Activated CD8-positive, alpha-beta memory T cell treated with anti-CD3 and anti-CD28 coated beads, Interleukin-2, amount 50 U/mL, for 4 hours (primary cell): ENCODE results near the gene PPIH.
"Not testable (repeated sequence)": the region's sequence is repeated elsewhere in the genome, so short reads cannot be mapped to it uniquely, and the experiment has no call there.

Experiments
- DNase-seq: peaks from one replicate; pipeline ENCODE4 v3.0.0-alpha.2; 2020

Gene PPIH

DNA sequence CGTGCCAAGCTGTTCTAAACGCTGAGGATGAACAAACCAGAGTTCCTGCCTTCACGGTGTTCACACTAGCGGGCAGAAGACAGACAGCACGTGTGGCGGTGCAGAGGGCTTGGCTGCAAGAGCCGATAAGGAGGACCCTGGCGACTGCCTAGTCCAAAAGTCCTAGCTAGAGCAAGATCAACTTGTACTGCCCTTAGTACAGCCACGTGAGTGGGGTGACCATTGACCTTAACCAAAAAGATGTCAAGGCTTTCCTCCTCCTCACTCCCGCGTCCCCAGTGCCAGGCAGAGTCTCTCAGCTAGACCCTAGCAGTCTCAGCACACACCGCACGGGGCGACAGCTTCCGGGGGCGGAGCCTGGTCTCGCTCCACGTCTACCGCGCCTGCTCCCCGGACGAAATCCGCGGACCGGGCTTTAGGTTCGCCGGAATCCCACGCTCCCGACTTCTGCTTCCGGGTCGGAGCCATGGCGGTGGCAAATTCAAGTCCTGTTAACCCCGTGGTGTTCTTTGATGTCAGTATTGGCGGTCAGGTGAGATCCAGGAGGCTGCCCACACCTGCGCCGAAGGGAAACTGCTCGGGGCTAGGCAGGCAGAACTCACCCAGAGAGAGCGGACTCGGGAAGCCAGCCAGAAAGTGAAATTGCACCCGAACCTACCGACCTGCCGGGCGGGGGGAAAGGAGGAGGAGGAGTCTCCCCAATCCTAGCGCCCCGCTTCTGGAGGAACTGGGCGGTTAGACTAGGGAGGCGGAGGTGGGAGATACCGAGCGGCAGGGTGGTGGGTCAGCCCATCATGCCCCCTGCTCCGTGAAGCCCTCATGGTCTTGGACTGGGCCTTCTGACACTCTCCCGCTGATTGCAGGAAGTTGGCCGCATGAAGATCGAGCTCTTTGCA, at the start of gene PPIH:
PPIH (plus strand) TSS at position 443 of the 896 bp plus-strand sequence; CDS start at position 467, 24 bp downstream.
- peak; percentile 95 for DNase-seq

DNA sequence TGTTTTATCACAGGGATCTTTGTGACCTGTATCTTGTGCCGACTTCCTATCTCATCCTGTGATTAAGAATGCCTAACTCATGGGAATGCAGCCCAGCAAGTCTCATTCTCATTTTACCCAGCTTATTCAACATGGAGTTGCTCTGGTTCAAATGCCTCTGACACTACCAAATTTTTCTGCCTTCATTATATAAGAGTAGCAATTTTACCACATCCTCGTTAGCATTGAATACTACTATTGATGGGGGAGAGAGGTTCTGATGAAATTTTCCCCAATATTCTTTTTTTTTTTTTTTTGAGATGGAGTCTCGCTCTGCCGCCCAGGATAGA, 44.5 kb upstream of the PPIH start:
- no peak for DNase-seq

DNA sequence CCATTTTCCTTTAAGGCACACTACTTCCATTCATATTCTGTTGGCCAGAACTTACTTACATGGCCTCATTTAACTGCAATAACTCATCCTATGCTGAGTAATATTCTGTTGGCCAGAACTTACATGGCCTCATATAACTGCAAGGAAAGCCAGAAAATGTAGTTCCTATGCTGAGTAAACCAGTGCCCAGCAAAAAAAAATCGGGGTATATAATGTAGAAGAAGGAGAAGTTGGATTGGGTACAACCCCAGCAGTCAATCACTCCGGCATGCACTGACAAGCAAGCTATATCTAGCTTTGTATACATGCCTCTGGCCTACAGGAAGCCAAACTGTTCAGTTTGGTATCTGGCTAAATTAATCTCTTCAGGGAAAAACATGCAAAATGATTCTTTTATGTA, 39.4 kb upstream of the PPIH start:
- DNase-seq = no peak

DNA sequence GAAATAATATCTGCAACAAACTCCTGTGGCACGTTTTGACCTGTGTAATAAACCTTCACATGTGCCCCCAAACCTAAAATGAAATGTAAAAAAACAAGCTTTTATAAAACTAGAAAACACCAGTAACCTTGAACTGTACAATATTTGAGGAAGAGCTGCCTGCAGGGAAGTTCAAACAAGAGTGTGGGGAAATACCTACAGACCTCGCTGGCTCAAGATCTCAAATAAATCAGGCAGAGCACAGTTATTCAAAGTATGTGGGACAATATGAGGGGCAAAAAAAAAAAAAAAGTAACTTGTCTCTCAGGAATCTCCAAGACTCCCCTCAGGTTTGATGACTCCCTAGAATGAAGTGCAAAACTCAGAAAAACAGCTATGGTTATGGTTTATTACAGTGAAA, 37.9 kb upstream of the PPIH start:
- no peak for DNase-seq

DNA sequence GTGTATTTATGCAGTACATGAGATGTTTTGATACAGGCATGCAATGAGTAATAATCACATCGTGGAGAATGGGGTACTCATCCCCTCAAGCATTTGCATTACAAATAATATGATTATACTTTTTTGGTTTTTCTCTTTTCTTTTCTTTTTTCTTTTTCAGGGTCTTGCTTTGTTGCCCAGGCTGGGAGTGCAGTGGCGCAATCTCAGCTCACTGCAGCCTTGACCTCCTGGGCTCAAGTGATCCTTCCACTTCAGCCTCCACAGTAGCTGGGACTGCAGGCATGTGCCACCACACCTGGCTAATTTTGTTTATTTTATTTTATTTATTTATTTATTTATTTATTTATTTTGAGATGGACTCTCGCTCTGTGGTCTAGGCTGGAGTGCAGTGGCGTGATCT, 37.0 kb upstream of the PPIH start:
- DNase-seq = not testable (repeated sequence)

DNA sequence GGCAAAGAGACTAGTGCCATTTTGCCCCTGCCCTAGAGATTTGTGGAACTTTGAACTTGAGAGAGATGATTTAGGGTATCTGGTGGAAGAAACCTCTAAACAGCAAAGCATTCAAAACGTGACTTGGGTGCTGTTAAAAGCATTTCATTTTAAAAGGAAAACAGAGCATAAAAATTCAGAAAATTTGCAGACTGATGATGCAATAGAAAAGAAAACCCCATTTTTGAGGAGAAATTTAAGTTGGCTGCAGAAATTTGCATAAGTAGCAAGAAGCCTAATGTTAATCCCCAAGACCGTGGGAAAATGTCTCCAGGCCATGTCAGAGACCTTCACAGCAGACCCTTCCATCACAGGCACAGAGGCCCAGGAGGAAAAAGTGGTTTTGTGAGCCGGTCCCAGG, 31.0 kb upstream of the PPIH start:
- not testable (repeated sequence) for DNase-seq

DNA sequence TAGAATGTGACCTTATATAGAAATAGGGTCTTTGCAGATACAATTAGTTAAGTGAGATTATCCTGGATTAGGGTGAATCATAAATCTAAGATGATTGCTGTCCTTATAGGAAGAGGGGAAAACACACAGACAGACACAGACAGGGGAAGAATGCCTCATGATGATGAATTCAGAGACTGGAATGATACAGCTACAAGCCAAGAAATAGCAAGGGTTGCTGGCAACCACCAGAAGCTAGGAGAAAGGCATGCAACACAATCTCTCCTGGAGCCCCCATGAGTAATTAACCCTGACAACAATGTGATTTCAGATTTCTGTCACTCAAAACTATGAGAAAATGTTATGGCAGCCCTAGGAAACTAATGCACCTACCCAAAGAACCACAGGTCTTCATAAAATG, 19.1 kb upstream of the PPIH start:
- DNase-seq = no peak

DNA sequence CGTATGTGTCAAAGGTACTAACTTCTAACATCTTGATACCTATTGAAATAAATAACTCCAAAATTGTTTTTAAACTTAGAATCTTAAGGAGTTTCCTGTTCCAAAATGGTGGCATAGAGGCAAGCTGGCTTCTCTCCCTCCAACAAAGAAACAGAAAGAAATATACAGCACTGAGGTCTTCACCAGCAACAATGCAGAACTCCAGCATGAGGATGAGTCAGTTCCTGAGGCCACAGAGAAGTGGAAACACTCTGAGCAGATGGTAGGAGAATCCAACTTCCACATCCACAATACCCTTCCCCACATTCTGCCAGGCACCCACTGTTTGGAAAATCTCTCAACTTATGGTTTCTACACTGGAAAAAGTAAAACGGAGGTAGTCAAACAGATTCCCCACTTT, 12.2 kb upstream of the PPIH start:
- DNase-seq = no peak

DNA sequence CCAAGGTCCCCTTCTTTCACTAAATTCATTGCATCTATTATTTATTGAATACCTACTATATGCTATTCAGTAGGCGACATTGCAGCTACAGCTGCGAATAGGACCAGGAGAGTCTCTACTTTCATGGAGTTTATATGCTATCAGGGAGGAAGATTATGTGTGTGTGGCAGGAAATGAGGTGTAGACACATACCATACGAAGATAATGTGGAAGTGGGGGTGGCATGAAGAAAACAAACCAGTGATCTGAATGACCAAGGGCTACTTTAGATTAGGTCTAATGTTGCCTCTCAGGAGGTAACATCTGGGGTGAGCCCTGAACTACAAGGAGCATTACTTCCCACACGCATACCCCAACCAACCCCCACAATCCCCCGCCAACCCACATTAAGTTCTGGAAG, 1.0 kb upstream of the PPIH start:
- DNase-seq = no peak

DNA sequence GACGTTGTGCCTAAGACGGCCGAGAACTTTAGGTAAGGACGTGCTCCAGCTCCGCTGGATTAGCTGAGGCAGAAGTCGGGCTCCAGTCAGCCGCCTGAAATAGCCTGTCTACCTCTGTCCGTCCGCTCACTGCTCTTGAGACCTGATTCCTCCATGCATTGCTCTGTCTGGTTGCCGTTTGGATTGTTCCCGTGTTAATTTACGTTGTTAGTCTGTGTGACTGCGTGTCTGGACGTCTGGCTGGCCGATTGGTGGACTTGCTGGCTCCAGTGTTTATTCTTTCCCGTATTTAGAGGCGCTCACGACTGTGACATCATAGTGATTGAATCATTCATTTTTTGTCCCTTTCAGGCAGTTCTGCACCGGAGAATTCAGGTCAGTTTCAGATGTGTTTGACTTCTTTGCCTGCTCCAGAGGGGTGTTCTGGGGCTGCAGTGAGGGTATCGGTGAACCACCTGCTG, 684 bp downstream of the PPIH start:
- no peak for DNase-seq

DNA sequence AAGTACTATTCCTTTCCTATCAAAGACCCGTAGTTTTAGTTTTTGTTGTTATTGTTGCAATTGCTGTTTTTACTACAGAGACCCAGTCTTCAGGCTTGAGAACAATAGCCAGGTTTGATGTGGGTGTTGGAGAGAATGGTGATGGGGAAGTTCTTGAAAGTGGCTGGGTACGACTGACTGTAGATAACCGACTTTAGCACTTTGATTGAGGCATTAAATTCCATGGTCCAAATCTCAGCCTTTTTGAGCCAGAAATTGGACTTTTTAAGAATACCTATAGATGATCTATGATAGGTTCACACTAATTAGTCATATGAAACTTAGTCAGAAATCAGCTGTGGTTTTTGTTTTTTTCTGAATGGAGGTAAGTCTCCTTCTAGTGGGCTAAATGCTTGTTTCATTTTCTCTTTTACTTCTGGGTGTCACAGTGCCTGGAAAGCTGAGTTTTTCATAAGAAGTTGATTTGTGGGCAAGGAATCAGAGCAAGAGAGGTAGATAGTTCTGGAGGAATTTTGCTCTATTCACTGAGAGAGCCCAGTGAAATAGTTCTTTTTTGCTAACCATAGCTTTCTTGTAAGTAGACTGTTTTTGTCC, 2.8 kb downstream of the PPIH start:
- no peak for DNase-seq

DNA sequence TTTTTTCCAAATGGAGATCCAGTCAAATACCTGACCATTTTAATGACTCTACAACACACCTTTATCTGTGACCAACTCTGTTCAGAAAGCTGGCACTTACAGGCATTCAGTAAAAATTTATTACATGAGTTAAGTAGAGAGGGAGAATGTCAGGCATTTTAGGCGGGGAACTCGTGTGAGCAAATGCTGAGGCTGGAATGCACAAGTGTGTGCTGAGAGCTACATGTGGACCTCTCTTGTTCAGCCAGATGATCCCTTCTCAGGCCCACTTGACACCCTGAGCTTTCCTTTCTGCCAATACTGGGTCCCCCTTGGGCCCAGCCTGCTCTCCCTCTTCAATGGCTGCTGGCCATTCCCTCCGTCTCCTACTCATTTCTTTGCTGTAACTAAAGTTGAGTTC, 11.7 kb downstream of the PPIH start:
- no peak for DNase-seq

DNA sequence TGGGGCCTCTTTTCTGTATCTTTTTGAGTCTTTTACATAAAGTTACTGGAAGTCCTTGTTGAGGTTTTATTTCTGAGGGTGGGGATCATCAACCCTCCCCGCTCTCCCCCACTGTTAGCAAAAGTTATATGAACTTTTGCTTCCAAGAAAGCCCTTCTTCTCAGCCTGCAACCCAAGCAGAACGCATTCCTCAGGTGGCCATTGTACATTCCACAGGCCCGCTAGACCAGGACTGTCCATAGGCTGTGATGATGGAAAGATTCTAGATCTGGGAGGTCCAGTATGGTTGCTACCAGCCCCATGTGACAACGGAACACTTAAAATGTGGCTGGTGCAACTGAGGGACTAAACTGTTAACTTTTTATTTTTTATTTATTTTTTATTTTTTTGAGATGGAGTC, 12.2 kb downstream of the PPIH start:
- no peak for DNase-seq

DNA sequence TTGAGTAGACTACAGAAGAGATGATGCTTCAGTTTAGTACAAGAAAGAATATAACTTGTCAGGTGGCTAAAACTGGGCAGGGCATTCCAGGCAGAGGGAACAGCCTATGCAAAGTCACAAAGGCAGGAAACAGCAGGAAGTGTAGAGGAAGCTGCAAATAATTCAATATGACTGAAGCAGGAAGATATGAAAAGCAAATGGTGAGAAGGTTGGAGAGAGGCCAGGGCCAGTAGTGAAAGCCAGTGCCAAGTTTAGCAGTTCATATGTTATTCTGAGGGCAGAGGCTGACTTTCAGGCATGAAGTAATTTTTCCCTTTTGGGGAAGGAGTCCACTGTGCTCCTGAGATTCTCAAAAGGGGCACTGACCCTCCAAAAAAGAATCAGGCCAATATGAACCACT, 16.0 kb downstream of the PPIH start:
- no peak for DNase-seq

DNA sequence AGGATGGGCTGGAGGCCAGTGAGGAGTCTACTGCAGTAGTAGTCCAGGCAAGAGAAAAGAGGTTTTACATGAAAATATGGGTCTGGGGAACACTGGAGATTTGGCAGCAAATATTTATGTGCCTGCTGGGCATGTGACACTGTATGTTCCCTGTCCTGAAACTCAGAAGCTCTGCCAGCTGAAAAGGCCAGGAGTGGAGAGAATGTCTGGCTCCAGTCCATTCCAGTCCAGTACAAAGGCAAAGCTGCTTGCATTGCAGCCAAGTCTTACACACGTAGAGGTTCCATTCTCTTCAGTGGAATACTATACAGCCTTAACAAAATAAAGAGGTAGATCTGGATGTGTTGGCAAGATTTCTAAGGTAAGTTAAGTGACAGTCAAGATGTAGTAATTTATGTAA, 16.5 kb downstream of the PPIH start:
- DNase-seq = no peak

DNA sequence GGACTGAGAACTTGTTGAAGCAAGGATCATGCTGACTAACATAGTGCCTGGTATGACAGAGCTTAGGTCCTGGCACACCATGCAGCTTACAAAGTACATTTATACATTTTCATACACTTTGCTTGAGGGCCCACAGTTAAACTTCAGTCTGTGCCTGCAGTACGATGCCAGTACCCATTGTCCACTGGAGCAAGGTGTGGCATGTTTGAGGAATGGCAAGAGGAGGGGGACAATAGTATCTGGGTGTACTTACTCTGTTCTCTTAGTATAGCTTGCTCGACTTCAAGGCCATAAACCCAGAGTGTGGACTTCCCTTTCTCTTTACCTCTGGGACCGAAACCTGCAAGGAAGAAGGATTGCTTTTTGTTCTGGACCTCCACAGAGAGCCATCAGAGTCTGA, 17.2 kb downstream of the PPIH start:
- no peak for DNase-seq

DNA sequence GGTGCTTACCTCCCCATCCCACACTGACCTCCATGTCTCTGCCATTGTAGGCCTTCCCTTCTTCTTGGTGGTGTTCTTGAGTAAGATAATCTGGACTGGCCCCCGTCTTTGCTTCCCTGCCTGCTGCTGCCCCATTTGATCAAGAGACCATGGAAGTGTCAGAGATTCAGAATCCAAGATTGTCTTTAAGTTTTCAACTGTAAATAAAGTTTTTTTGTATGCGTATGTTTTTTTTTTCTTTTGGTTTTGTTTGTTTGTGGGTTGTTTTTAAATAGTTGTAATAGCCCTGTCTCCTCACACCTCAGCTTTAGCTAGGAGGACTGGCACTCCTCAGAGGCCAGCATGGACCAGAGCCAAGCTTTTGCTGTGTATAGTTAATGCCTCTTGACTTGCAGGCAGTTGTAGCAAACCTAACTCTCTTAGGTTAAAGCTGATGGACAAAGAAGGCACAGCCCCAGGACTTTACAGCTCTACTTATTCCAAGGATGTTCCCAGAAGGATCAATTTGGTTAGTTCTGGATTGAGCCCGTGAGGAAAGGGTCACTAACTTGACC, 18.4 kb downstream of the PPIH start:
- DNase-seq = no peak

DNA sequence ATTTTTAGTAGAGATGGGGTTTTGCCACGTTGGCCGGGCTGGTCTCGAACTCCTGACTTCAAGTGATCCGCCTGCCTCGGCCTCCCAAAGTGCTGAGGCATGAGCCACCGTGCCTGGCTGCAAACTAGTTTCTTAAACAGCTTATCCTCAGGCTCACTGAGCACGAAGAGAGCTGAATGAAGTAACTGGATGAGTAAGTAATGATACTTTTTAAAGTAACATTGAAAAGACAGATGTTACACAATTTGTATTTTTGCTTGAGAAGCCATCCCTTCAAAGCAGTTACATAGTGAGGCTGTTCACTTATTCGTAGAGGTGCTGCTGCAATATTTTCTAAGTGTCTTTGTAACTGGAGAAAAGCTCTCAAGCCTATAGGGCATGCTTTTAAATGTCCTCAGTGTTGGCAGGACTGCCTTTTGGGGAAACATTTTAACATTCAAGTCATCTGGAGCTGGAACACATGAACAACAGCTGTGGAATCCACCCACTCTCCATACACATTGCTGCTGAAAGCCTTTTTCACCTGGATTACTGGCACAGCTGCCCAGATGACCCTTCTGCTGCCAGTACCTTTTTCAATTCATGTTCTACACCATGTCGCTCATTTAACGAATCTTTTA, 21.3 kb downstream of the PPIH start:
- DNase-seq = no peak

DNA sequence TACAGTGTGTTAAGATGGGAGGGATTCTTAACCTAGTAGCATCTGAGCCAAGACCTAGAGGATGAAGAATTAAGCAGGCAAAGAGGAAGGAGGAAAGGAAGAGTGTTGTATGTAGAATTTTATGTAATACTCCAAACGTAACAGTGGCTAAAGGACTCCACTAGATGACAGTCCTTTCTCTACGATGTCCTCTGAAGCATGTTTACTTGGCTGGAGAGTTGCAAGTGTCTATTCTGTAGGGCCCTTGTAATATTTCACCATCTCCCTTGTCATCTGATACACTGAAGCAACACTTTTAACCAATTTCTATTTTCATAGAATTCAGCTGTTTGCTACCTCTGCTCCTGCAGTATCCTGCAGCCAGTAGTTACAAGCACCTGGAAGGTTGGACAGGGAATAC, 21.8 kb downstream of the PPIH start:
- DNase-seq = no peak

DNA sequence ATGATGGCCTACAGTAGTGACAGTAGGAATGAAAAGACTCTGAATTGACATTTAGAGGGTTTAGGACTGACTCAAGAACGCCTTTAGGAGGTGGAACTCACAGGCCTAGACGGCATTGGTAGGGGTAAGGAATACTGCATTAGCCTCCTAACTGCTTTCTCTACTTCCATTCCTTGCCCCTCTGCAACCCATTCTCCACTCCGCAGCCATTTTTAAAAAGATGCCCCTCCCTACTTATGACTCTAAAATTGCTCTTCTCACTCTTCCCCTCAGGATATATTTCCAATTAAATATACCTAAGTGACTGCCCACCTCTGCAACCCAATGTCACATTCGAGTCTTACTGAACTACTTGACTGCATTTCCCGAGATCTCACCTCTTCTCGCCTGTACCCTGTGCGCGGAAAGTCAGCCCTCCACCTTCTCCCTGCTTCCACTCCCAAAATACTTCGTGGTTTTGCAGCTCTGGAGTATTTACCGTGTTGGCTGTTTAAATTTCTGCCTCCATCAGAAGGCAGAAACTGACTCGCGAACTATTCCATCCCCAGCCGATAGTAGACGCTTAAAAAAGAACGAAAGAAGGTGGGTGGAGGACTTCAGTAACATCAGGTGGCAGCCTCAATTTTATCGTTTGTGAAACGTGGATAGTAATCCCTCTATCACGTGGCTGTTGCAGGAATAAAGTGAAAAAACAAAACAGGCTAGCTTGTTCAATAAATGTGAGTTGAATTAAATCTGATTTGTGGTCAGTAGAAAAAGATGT, 22.9 kb downstream of the PPIH start:
- DNase-seq = no peak

DNA sequence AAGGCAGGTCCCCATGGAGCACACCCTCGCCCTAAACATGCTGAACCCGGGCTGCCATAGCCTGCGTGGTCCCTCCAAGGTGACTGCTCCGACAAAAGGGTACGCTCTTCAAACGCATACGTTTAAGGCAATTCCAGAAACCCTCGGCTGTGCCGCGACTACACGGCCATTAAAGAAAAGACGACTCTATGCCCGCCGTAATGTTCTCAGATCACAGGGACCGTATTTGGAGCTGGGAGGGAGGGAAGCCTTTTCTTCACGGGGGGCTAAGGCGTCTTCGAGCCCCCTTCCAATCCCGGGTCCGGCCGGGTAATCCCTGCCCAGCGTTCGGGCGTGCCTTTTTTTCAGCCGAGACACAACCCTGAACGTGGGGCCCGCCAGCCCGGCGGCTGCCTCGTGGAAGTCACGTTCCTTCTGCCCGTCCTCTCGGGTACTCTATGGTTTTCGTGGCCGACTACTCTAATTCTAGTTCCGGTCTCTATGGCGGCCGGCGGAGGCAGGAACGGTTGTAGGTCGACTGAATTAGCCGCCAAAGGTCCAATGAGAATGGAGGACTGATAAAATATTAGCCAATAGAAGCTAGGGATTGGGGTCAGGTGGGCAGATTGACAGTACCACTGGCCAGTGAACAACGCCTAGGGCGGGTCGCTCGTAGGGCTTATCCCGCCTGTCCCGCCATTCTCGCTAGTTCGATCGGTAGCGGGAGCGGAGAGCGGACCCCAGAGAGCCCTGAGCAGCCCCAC, 23.7 kb downstream of the PPIH start, which contains the start of gene YBX1:
YBX1 (plus strand) TSS at position 678 of the 743 bp plus-strand sequence. CDS start 148 bp downstream, outside the sequence.
- peak; percentile 93 for DNase-seq

DNA sequence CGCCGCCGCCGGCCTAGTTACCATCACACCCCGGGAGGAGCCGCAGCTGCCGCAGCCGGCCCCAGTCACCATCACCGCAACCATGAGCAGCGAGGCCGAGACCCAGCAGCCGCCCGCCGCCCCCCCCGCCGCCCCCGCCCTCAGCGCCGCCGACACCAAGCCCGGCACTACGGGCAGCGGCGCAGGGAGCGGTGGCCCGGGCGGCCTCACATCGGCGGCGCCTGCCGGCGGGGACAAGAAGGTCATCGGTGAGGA, 24.2 kb downstream of the PPIH start:
- not testable (repeated sequence) for DNase-seq
